PC-3 (cell line): ENCODE measurements around the gene KLF11. TPM values are rescaled to one million over a fixed set of nuclear protein-coding genes. Genes with fewer than 3 reads are reported as not detected.
A peak's percentile ranks its signal among the peaks of the same experiment; 100 is the strongest.

ENCODE experiments used
- ATAC-seq: fragments of 200-7000 bp; cut with Tn5 transposase; 2 replicates; pipeline ENCODE4 v1.9.1; 2020; ENCODE audit warnings: mild to moderate bottlenecking, moderate library complexity
- BruUV-seq: library from RNA; stranded (reverse); fragments of 400-500 nt; replicated peaks from 2 replicates; lab custom pipeline; 2021; lab: Mats Ljungman, UMichigan
- CTCF ChIA-PET: fragments of 300-600 bp; sonication (Branson Sonifier 250); formaldehyde crosslinking; loops from one replicate; lab custom pipeline; 2022; ENCODE audit warnings: antibody characterized with exemption; lab: Charles Lee
- POLR2A ChIA-PET: fragments of 300-600 bp; sonication (Branson Sonifier 250); formaldehyde crosslinking; loops from one replicate; lab custom pipeline; 2022; ENCODE audit warnings: antibody characterized with exemption; ENCODE audit not compliant: unreplicated experiment; lab: Charles Lee
- DNase-seq: peaks from one replicate; pipeline ENCODE4 v3.0.0-alpha.2; 2015
- H2AFZ ChIP-seq: fragments of 300-600 bp; sonication (generic); 2 replicates; pipeline ENCODE4 v1.6.0; 2016; ENCODE audit warnings: antibody characterized with exemption, low read length
- H3F3A ChIP-seq: fragments of 300-600 bp; sonication (generic); one replicate; pipeline ENCODE4 v1.6.0; 2017; ENCODE audit warnings: antibody characterized with exemption, low read length, control low read depth, mild to moderate bottlenecking; ENCODE audit not compliant: unreplicated experiment
- H3K27ac ChIP-seq: fragments of 300-600 bp; sonication (generic); 2 replicates; pipeline ENCODE4 v1.5.1; 2016; ENCODE audit warnings: mild to moderate bottlenecking, low read length
- H3K27me3 ChIP-seq: fragments of 300-600 bp; sonication (generic); 2 replicates; pipeline ENCODE4 v1.6.1; 2016; ENCODE audit warnings: low read length, mixed read lengths
- H3K36me3 ChIP-seq: fragments of 300-600 bp; sonication (generic); 2 replicates; pipeline ENCODE4 v1.6.1; 2016; ENCODE audit warnings: low read depth, mixed run types, low read length, mixed read lengths
- H3K4me1 ChIP-seq: fragments of 300-600 bp; sonication (generic); 2 replicates; pipeline ENCODE4 v1.5.1; 2016; ENCODE audit warnings: low read length; ENCODE audit not compliant: insufficient read depth
- H3K4me2 ChIP-seq: fragments of 300-600 bp; sonication (generic); 2 replicates; pipeline ENCODE4 v1.6.0; 2016; ENCODE audit warnings: low read length
- H3K4me3 ChIP-seq: fragments of 300-600 bp; sonication (generic); 2 replicates; pipeline ENCODE4 v1.5.1; 2016; ENCODE audit warnings: mild to moderate bottlenecking, low read length, mixed read lengths
- H3K79me2 ChIP-seq: fragments of 300-600 bp; sonication (generic); 2 replicates; pipeline ENCODE4 v1.6.1; 2017; ENCODE audit warnings: low read length, mixed read lengths
- H3K9ac ChIP-seq: fragments of 300-600 bp; sonication (generic); 2 replicates; pipeline ENCODE4 v1.6.0; 2016; ENCODE audit warnings: mild to moderate bottlenecking, low read length
- H3K9me2 ChIP-seq: fragments of 300-600 bp; sonication (generic); replicated peaks from 2 replicates; pipeline ENCODE4 v1.6.1; 2016; ENCODE audit warnings: mixed run types, low read length, mixed read lengths
- H3K9me3 ChIP-seq: fragments of 300-600 bp; sonication (generic); 2 replicates; pipeline ENCODE4 v1.6.1; 2016; ENCODE audit warnings: low read length, mixed read lengths
- H4K20me1 ChIP-seq: fragments of 300-600 bp; sonication (generic); 2 replicates; pipeline ENCODE4 v1.6.1; 2016; ENCODE audit warnings: low read length, mixed read lengths
- EZH2 ChIP-seq: fragments of 300-600 bp; sonication (generic); IDR thresholded peaks from one replicate; pipeline ENCODE4 v1.6.1; 2017; ENCODE audit warnings: antibody characterized with exemption, mild to moderate bottlenecking, low read length; ENCODE audit not compliant: unreplicated experiment
- EZH2phosphoT487 ChIP-seq: fragments of 300-600 bp; sonication (generic); IDR thresholded peaks from 2 replicates; pipeline ENCODE4 v1.6.1; 2018; ENCODE audit warnings: mild to moderate bottlenecking, antibody characterized with exemption, low read length, borderline replicate concordance
- intact Hi-C: fragments of 100-400 bp; cut with micrococcal nuclease; formaldehyde crosslinking; loops from 2 replicates; pipeline ENCODE4 v1.9.0; 2023
- total RNA-seq: library from RNA; depleted of rRNA; stranded (reverse); fragments of >200 nt; gene quantifications from 2 replicates; pipeline ENCODE4 v1.2.3, GENCODE V29; 2014
- TF ChIP-seq, protein P1 (sequence below): fragments of 300-600 bp; sonication (generic); conservative IDR thresholded peaks from 2 replicates; pipeline ENCODE4 v1.5.1; 2017; ENCODE audit warnings: antibody characterized with exemption, low read depth, mild to moderate bottlenecking, low read length

Gene KLF11
- total RNA-seq, 1 experiment from 2014 or later, result 13.4 TPM

DNA sequence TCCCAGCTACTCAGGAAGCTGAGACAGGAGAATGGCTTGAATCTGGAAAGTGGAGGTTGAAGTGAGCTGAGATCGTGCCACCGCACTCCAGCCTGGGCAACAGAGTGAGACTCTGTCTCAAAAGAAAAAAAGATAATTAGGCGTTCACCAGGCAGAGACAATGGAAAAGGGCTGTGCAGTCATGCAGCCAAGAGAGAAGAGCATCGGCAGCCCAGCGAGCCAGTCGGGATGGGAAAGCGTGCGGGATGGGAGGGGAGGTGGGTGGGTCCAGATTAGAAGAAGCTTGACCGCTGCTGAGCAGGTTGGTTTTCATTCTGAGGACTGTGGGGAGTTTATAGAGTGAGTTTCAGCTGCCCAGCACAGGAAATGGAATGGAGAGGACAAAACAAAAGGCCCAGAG, 51.8 kb downstream of the KLF11 start:
- Histone ChIP-seq H3K79me2 (no peaks in the 10 kb centered on the region), H3K4me1 (no peaks in the 10 kb centered on the region), H3K4me2 (no peak overlapping the region), H3K9me2 (no peaks in the 10 kb centered on the region), H3K4me3 (no peak overlapping the region), H4K20me1 (no peaks in the 10 kb centered on the region), H3K9me3 (no peaks in the 10 kb centered on the region), H3K9ac (no peak overlapping the region), H3K36me3 (no peaks in the 10 kb centered on the region), H2AFZ (no peak overlapping the region), H3K27ac (no peak overlapping the region), H3F3A (no peaks in the 10 kb centered on the region), H3K27me3 (no peaks in the 10 kb centered on the region)
- no TSS peak for BruUV-seq
- no peak for ATAC-seq
- intact Hi-C loops, result no loop called here
- ChIA-PET POLR2A (no interaction called here), CTCF (no interaction called here)
- TF ChIP-seq, protein P1, sequence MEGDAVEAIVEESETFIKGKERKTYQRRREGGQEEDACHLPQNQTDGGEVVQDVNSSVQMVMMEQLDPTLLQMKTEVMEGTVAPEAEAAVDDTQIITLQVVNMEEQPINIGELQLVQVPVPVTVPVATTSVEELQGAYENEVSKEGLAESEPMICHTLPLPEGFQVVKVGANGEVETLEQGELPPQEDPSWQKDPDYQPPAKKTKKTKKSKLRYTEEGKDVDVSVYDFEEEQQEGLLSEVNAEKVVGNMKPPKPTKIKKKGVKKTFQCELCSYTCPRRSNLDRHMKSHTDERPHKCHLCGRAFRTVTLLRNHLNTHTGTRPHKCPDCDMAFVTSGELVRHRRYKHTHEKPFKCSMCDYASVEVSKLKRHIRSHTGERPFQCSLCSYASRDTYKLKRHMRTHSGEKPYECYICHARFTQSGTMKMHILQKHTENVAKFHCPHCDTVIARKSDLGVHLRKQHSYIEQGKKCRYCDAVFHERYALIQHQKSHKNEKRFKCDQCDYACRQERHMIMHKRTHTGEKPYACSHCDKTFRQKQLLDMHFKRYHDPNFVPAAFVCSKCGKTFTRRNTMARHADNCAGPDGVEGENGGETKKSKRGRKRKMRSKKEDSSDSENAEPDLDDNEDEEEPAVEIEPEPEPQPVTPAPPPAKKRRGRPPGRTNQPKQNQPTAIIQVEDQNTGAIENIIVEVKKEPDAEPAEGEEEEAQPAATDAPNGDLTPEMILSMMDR, result no peak
- TF ChIP-seq EZH2phosphoT487 (no peak), EZH2 (no peak)
- DNase-seq, result no peak

DNA sequence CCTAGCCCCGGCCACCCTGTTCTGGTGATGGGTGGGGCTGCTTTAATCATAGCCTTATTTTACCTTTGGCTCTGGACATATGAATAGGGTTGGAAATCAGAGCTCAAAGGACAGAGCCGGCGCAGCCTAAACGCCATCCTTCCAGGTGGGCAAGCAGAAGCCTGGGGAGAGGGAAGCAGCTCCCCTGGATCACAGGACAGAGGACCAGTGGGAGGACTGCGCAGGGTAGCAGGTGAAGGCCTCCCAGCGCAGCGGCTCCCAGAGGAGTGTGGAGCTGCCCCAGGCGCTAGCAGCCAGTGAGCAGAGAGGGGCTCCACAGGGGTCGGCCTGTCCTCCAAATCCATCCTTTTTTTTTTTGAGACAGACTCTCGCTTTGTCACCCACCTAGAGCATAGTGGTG, 53.3 kb downstream of the KLF11 start:
- H3K9me2 ChIP-seq, result no peaks in the 10 kb centered on the region
- H3K4me3 ChIP-seq, result no peak overlapping the region
- no peaks in the 10 kb centered on the region for H3K9me3 ChIP-seq
- no peak overlapping the region for H3K4me2 ChIP-seq
- TF ChIP-seq EZH2phosphoT487, result no peak
- no peak for TF ChIP-seq EZH2
- TF ChIP-seq, protein P1, result no peak
- no peaks in the 10 kb centered on the region for H3K27me3 ChIP-seq
- H3K27ac ChIP-seq, result no peak overlapping the region
- no peaks in the 10 kb centered on the region for H4K20me1 ChIP-seq
- ChIA-PET POLR2A (interaction anchor here (0.8 kb wide), 1 partner anchor 24 kb away, joined by 14 read pairs; no protein-coding TSS in a partner anchor), CTCF (interaction anchor here (0.6 to 2.6 kb wide), 12 partner anchors 11 to 341 kb away, joined by 3 to 86 read pairs (median 3); no protein-coding TSS in a partner anchor)
- ATAC-seq (no peak), DNase-seq (no peak)
- H3F3A ChIP-seq, result no peaks in the 10 kb centered on the region
- no peaks in the 10 kb centered on the region for H3K4me1 ChIP-seq
- H2AFZ ChIP-seq, result no peak overlapping the region
- no peaks in the 10 kb centered on the region for H3K79me2 ChIP-seq
- H3K36me3 ChIP-seq, result no peaks in the 10 kb centered on the region
- no peak overlapping the region for H3K9ac ChIP-seq
- no TSS peak for BruUV-seq
- intact Hi-C loops, result loop anchor here (1.0 kb wide), 1 partner anchor 24 kb away; no protein-coding TSS in a partner anchor

DNA sequence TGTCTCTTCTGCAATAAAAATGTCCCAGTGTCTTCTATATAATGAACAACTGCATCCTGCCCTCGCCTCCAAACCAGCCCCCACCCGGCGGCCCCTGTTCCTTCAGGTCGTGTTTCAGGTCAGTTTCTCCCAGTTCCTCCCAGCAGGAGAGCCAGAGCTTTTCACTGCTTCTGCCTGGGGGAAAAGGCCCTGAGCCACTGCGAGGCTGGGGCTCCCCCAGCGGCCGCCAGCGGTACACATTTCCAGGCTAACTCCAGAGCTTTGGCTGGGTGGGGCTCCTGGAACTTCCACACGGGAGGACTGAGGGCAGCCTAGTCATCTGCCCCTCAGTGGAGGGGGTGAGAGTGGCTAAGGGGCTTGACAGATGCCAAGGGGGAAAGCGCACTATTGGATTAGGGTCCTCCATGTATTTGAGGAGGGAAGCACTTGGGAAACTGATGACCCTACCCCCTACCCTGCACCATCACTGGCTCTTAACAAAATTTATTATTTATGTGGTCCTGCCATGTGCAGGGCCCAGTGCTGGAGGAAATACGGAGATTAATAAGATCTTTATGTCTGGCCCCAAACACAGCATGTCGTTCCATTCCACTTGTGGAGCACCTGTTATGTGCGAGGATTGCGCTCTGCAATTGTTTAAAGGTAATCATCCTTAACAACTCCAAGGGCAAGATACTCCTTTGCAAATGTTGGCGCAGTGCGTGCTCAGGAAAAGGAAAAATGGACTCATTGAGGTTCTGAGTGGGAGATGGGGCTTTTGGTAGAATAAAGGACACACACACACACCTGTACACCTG, 54.2 kb downstream of the KLF11 start:
- no peak overlapping the region for H3K4me2 ChIP-seq
- no peak overlapping the region for H3K4me3 ChIP-seq
- H3K36me3 ChIP-seq, result no peaks in the 10 kb centered on the region
- H3K27me3 ChIP-seq, result no peaks in the 10 kb centered on the region
- ChIA-PET CTCF (interaction anchor here (0.6 to 2.6 kb wide), 14 partner anchors 12 to 340 kb away, joined by 3 to 86 read pairs (median 3); no protein-coding TSS in a partner anchor), POLR2A (interaction anchor here (0.6 to 0.8 kb wide), 3 partner anchors 25 to 366 kb away, joined by 3 to 14 read pairs (median 3); no protein-coding TSS in a partner anchor)
- no peaks in the 10 kb centered on the region for H4K20me1 ChIP-seq
- BruUV-seq, result no TSS peak
- no peaks in the 10 kb centered on the region for H3K4me1 ChIP-seq
- H3K79me2 ChIP-seq, result no peaks in the 10 kb centered on the region
- intact Hi-C loops, result loop anchor here (1.0 kb wide), 1 partner anchor 25 kb away; no protein-coding TSS in a partner anchor
- TF ChIP-seq, protein P1, result peak; percentile 89
- no peak for TF ChIP-seq EZH2
- DNase-seq (peak; percentile 77), ATAC-seq (peak; percentile 99)
- no peak overlapping the region for H3K9ac ChIP-seq
- H2AFZ ChIP-seq, result no peak overlapping the region
- H3F3A ChIP-seq, result no peaks in the 10 kb centered on the region
- no peaks in the 10 kb centered on the region for H3K9me3 ChIP-seq
- no peaks in the 10 kb centered on the region for H3K9me2 ChIP-seq
- no peak overlapping the region for H3K27ac ChIP-seq
